ENCODE data around the gene FAM168A. TPM values are rescaled to one million over a fixed set of nuclear protein-coding genes. Genes with fewer than 3 reads are reported as not detected.

FAM168A gene
- total RNA-seq, 1 experiment from 2014 or later: 21.1 TPM

GRCh38 chr11:73645972-73646631 lies 48.2 kb upstream of the FAM168A start, which contains the start of gene PLEKHB1:
Gene PLEKHB1, plus strand, starts transcription at chr11:73646581. Its CDS starts 28 bp downstream, at chr11:73646609.
- H4K5ac ChIP-seq (ENCODE audit: insufficient read length, low read depth, low read length): no peak within 1 kb of the TSS
- TF ChIP-seq, protein P1, sequence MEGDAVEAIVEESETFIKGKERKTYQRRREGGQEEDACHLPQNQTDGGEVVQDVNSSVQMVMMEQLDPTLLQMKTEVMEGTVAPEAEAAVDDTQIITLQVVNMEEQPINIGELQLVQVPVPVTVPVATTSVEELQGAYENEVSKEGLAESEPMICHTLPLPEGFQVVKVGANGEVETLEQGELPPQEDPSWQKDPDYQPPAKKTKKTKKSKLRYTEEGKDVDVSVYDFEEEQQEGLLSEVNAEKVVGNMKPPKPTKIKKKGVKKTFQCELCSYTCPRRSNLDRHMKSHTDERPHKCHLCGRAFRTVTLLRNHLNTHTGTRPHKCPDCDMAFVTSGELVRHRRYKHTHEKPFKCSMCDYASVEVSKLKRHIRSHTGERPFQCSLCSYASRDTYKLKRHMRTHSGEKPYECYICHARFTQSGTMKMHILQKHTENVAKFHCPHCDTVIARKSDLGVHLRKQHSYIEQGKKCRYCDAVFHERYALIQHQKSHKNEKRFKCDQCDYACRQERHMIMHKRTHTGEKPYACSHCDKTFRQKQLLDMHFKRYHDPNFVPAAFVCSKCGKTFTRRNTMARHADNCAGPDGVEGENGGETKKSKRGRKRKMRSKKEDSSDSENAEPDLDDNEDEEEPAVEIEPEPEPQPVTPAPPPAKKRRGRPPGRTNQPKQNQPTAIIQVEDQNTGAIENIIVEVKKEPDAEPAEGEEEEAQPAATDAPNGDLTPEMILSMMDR (conservative IDR thresholded peaks at IDR 0.05): no peak
- H3K79me1 ChIP-seq (ENCODE audit: insufficient read depth, low read depth, low read length, poor library complexity, severe bottlenecking): no peaks in the 10 kb centered on the region
- no peak within 1 kb of the TSS for H4K91ac ChIP-seq (ENCODE audit: insufficient read length, low read depth, low read length)
- H4K20me1 ChIP-seq (ENCODE audit: control insufficient read depth, insufficient read depth, insufficient read length): no peaks in the 10 kb centered on the region
- H3K23ac ChIP-seq (ENCODE audit: insufficient read length, low read depth, low read length): no peak within 1 kb of the TSS
- no peak within 1 kb of the TSS for H4K8ac ChIP-seq (replicated peaks; ENCODE audit: insufficient read length, low read depth, low read length)
- peaks cover 18% of the 10 kb centered on the region for H3K23me2 ChIP-seq (ENCODE audit: insufficient read length, low read depth, low read length, poor library complexity, severe bottlenecking)
- H2BK5ac ChIP-seq (ENCODE audit: insufficient read length, low read length): no peak within 1 kb of the TSS
- H3K4me1 ChIP-seq (ENCODE audit: insufficient read depth, low read length): 0 out of 2 replicates have a peak, but pooled peaks cover 2% of the 10 kb centered on the region
- H3K27ac ChIP-seq (ENCODE audit: insufficient read length, low read depth, low read length): no peak within 1 kb of the TSS
- H2BK15ac ChIP-seq (ENCODE audit: low read depth, low read length): no peak within 1 kb of the TSS
- no peak within 1 kb of the TSS for H2BK12ac ChIP-seq (ENCODE audit: insufficient read length, low read depth, low read length)
- H3K14ac ChIP-seq (ENCODE audit: insufficient read depth, low read length): 0 out of 2 replicates have a peak within 1 kb of the TSS, but pooled peaks have one; percentile 11
- no peak within 1 kb of the TSS for H2AFZ ChIP-seq (ENCODE audit: low read length)
- H3K27me3 ChIP-seq (ENCODE audit: insufficient read depth, low read length): no peaks in the 10 kb centered on the region; the same call in 1 of the 2 replicates
- Mint-ChIP-seq H3K4me1 (peaks cover 37 to 45% of the 10 kb centered on the region in 2 experiments), H3K27ac (peak within 1 kb of the TSS; percentile 72 to 92 (median 84); a peak in 6 of 7 replicates), H3K4me3 (peak within 1 kb of the TSS; percentile 77 to 85), H3K9me3 (no peaks in the 10 kb centered on the region), H3K36me3 (ENCODE audit: insufficient read depth in 1 of 3, low read depth in 3 of 3) (no peaks in the 10 kb centered on the region), H3K27me3 (ENCODE audit: low read depth) (peaks cover 10% of the 10 kb centered on the region)
- peak; percentile 88 for DNase-seq
- no peak within 1 kb of the TSS for H2AK5ac ChIP-seq (ENCODE audit: insufficient read length, low read length)
- WGBS (ENCODE audit: extremely low coverage, insufficient read length, low lambda C conversion rate): no CpG with 5 or more reads among the region's 26 CpGs
- H3K79me2 ChIP-seq (ENCODE audit: insufficient read depth, low read length): no peaks in the 10 kb centered on the region
- no peaks in the 10 kb centered on the region for H3K9me3 ChIP-seq (ENCODE audit: control insufficient read depth, low read depth, low read length)
- no peak within 1 kb of the TSS for H2BK120ac ChIP-seq (ENCODE audit: low read depth, low read length, poor library complexity, severe bottlenecking)
- H3K56ac ChIP-seq (ENCODE audit: insufficient read length, low read depth, low read length): no peak within 1 kb of the TSS
- H3K9ac ChIP-seq (ENCODE audit: extremely low read depth, insufficient read length, low read length): peak within 1 kb of the TSS; percentile 1
- no peak within 1 kb of the TSS for H3T11ph ChIP-seq (ENCODE audit: low read length)
- H2BK20ac ChIP-seq (ENCODE audit: low read depth, low read length, poor library complexity, severe bottlenecking): no peak within 1 kb of the TSS
- no peak within 1 kb of the TSS for H3K4ac ChIP-seq (ENCODE audit: low read depth, low read length)
- peak within 1 kb of the TSS; percentile 9 for H3K18ac ChIP-seq (ENCODE audit: insufficient read length, low read depth, low read length)
- peak within 1 kb of the TSS; percentile 68 for H3K4me2 ChIP-seq (ENCODE audit: insufficient read depth, insufficient read length, low read length)
